SK-N-MC (cell line): ENCODE data around the gene BCL2L1.

ENCODE experiments used
- EZH2 ChIP-seq: fragments of 200-600 bp; sonication (generic); IDR thresholded peaks from one replicate; pipeline ENCODE4 v1.6.1; 2017; ENCODE audit warnings: antibody characterized with exemption
- POLR2AphosphoS5 ChIP-seq: IDR thresholded peaks from 2 replicates; pipeline ENCODE4 v1.6.1; 2012; ENCODE audit warnings: mild to moderate bottlenecking, low read depth, low read length, borderline replicate concordance

DNA sequence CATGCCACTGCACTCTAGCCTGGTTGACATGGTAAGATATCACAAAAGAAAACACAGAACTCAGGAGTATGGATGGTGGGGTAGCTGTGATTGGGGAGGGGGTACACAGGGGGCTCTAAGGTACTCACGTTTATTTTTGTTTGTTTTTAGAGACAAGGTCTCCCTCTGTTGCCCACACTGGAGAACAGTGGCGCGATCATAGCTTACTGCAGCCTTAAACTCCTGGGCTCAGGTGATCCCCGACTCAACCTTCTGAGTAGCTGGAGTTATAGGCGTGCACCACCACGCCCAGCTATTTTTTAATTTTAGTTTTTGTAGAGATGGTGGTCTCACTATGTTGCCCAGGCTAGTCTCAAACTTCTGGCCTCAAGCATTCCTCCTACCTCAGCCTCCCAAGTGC is 29.3 kb downstream of the BCL2L1 start:
- TF ChIP-seq EZH2 = no peak
- no peak for TF ChIP-seq POLR2AphosphoS5
